SU-DHL-6 (cell line): Measurements from ENCODE around the gene ARHGAP6.

Experiments
- CTCF ChIP-seq: fragments of 200-600 bp; sonication (generic); IDR thresholded peaks from one replicate; pipeline ENCODE4 v1.5.1; 2017; ENCODE audit warnings: antibody characterized with exemption, mild to moderate bottlenecking, low read length, moderate library complexity; ENCODE audit not compliant: insufficient read depth, poor library complexity, severe bottlenecking
- EZH2phosphoT487 ChIP-seq: fragments of 200-600 bp; sonication (generic), shearing (Covaris generic); conservative IDR thresholded peaks from 2 replicates; pipeline ENCODE4 v1.6.1; 2018; ENCODE audit warnings: mild to moderate bottlenecking, antibody characterized with exemption, low read length, moderate library complexity, mixed read lengths

- TF ChIP-seq CTCF = no peak
- no peak for TF ChIP-seq EZH2phosphoT487
These were observed 575.9 kb downstream of the ARHGAP6 start for GRCh38 chrX:11089802-11090201.
